Liver (tissue), 2 donors: ENCODE measurements around the gene B3GNT4.
"Not testable (repeated sequence)": the region's sequence is repeated elsewhere in the genome, so short reads cannot be mapped to it uniquely, and the experiment has no call there.

Source experiments
- FOXA1 ChIP-seq: IDR thresholded peaks from 2 replicates; pipeline ENCODE4 v1.6.1; 2016; ENCODE audit warnings: antibody characterized with exemption
- MAX ChIP-seq: IDR thresholded peaks from 2 replicates; pipeline ENCODE4 v1.6.1; 2016; ENCODE audit warnings: antibody characterized with exemption
- YY1 ChIP-seq: IDR thresholded peaks from 2 replicates; pipeline ENCODE4 v1.6.1; 2016; ENCODE audit warnings: antibody characterized with exemption, mild to moderate bottlenecking
- TF ChIP-seq, protein P1 (sequence below): fragments of 150-350 bp; IDR thresholded peaks from 2 replicates; pipeline ENCODE4 v1.5.1; 2017; ENCODE audit warnings: improper control_type of control experiment, low read depth, low read length; ENCODE audit not compliant: missing input control
- donor health status: healthy.

- not testable (repeated sequence) for TF ChIP-seq MAX, YY1, FOXA1
- TF ChIP-seq, protein P1, sequence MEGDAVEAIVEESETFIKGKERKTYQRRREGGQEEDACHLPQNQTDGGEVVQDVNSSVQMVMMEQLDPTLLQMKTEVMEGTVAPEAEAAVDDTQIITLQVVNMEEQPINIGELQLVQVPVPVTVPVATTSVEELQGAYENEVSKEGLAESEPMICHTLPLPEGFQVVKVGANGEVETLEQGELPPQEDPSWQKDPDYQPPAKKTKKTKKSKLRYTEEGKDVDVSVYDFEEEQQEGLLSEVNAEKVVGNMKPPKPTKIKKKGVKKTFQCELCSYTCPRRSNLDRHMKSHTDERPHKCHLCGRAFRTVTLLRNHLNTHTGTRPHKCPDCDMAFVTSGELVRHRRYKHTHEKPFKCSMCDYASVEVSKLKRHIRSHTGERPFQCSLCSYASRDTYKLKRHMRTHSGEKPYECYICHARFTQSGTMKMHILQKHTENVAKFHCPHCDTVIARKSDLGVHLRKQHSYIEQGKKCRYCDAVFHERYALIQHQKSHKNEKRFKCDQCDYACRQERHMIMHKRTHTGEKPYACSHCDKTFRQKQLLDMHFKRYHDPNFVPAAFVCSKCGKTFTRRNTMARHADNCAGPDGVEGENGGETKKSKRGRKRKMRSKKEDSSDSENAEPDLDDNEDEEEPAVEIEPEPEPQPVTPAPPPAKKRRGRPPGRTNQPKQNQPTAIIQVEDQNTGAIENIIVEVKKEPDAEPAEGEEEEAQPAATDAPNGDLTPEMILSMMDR: not testable (repeated sequence)
Measured at GRCh38 chr12:122176473-122176872, 27.0 kb upstream of the B3GNT4 start.
